Kidney epithelial cell (primary cell): Measurements from ENCODE around the gene TMEM88. TPM values are rescaled to one million over a fixed set of nuclear protein-coding genes. Genes with fewer than 3 reads are reported as not detected.
A peak's percentile ranks its signal among the peaks of the same experiment; 100 is the strongest.

ENCODE experiments used
- DNase-seq: peaks from one replicate; pipeline ENCODE4 v3.0.0-alpha.2; 2010; ENCODE audit warnings: low read depth
- H3K27me3 ChIP-seq: 2 replicates; pipeline ENCODE4 v1.6.0; 2011; ENCODE audit warnings: low read length; ENCODE audit not compliant: control insufficient read depth, insufficient read depth
- H3K36me3 ChIP-seq: 2 replicates; pipeline ENCODE4 v1.5.1; 2011; ENCODE audit warnings: low read length; ENCODE audit not compliant: control insufficient read depth, insufficient read depth
- H3K4me3 ChIP-seq: 2 replicates; pipeline ENCODE4 v1.5.1; 2011; ENCODE audit warnings: low read depth, mild to moderate bottlenecking, control low read depth, low read length
- total RNA-seq: library from RNA; depleted of rRNA; stranded (reverse); fragments of >200 nt; gene quantifications from 2 replicates; pipeline ENCODE4 v1.2.3, GENCODE V29; 2015
- TF ChIP-seq, protein P1 (sequence below): IDR thresholded peaks from 2 replicates; pipeline ENCODE4 v1.5.1; 2011; ENCODE audit warnings: mild to moderate bottlenecking, moderate library complexity, low read length, control low read depth, inconsistent platforms; ENCODE audit not compliant: insufficient read depth, poor library complexity, severe bottlenecking

Gene TMEM88
- total RNA-seq, 1 donor from 2014 or later: 4.3 TPM

DNA sequence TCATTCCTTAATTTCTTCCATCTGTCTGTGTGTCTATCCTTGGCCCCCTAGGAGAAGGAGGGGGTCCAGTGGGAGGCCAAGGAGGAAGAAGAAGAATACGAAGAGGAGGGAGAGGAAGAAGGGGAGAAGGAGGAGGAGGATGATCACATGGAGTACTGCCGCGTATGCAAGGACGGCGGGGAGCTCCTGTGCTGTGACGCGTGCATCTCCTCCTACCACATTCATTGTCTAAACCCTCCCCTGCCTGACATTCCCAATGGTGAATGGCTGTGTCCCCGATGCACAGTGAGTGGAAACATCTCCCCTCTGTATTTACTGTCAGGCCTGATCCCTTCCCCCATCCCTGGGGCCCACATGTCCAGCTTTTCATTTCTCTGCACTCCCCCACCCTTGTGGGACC, 40.0 kb downstream of the TMEM88 start:
- TF ChIP-seq, protein P1, sequence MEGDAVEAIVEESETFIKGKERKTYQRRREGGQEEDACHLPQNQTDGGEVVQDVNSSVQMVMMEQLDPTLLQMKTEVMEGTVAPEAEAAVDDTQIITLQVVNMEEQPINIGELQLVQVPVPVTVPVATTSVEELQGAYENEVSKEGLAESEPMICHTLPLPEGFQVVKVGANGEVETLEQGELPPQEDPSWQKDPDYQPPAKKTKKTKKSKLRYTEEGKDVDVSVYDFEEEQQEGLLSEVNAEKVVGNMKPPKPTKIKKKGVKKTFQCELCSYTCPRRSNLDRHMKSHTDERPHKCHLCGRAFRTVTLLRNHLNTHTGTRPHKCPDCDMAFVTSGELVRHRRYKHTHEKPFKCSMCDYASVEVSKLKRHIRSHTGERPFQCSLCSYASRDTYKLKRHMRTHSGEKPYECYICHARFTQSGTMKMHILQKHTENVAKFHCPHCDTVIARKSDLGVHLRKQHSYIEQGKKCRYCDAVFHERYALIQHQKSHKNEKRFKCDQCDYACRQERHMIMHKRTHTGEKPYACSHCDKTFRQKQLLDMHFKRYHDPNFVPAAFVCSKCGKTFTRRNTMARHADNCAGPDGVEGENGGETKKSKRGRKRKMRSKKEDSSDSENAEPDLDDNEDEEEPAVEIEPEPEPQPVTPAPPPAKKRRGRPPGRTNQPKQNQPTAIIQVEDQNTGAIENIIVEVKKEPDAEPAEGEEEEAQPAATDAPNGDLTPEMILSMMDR: no peak
- Histone ChIP-seq H3K4me3 (no peak overlapping the region), H3K27me3 (no peaks in the 10 kb centered on the region), H3K36me3 (peaks cover 10% of the 10 kb centered on the region)
- no peak for DNase-seq

DNA sequence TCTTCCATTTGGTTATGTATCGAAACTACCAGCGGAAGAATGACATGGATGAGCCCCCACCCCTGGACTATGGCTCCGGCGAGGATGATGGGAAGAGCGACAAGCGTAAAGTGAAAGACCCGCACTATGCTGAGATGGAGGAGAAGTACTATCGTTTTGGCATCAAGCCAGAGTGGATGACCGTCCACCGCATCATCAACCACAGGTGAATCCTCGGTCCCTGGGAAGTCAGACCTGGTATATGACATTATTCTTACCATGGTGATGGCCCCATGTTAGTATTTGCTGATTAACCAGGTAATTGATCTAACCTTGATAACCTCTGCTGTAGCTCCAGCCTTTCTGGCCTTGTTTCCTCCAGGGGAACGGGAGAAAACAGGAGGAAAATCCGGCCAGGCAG, 42.2 kb downstream of the TMEM88 start:
- H3K36me3 ChIP-seq: peaks cover 5% of the 10 kb centered on the region
- H3K27me3 ChIP-seq: no peaks in the 10 kb centered on the region
- DNase-seq: no peak
- H3K4me3 ChIP-seq: no peak overlapping the region
- TF ChIP-seq, protein P1: no peak

DNA sequence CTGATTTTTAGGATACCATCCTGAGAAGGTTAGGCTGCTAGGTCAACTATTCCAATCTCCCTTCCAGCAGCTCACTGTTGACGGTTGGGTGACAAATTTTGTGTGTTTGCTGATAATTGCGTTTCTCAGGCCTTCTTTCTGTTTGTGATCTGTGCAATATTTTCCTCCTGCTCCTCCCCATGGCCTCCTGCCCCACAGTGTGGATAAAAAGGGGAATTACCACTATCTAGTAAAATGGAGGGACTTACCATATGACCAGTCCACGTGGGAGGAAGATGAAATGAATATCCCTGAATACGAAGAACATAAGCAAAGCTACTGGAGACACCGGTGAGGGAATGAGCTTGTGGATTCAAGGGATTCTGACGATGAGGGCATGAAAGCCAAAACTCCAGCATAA, 42.9 kb downstream of the TMEM88 start:
- TF ChIP-seq, protein P1: peak; percentile 34

GRCh38 chr17:7903154-7904103, 48.6 kb downstream of the TMEM88 start:
- no peak for DNase-seq
- Histone ChIP-seq H3K4me3 (no peak overlapping the region), H3K36me3 (peaks cover 3% of the 10 kb centered on the region), H3K27me3 (no peaks in the 10 kb centered on the region)
- TF ChIP-seq, protein P1: no peak

More for the DNA sequence above, 42.9 kb downstream of the TMEM88 start:
- Histone ChIP-seq H3K27me3 (no peaks in the 10 kb centered on the region), H3K4me3 (no peak overlapping the region), H3K36me3 (peaks cover 5% of the 10 kb centered on the region)
- no peak for DNase-seq

Other genes starting within 250 kb of the TMEM88 start
- 43.0 and 45.7 TPM in 2 replicates for gene FXR2, start 240.2 kb upstream of the TMEM88 start, total RNA-seq
- 61.6 and 76.0 TPM in 2 replicates for gene SAT2, start 227.2 kb upstream of the TMEM88 start, total RNA-seq
- gene SHBG, start 224.9 kb upstream of the TMEM88 start, total RNA-seq: 0.79 TPM in 1 of 2 replicates, not detected in the other
- gene ATP1B2, start 204.1 kb upstream of the TMEM88 start, total RNA-seq: not detected in 2 replicates
- gene TP53, start 167.6 kb upstream of the TMEM88 start, total RNA-seq: 154 and 168 TPM in 2 replicates
- gene WRAP53, start 166.6 kb upstream of the TMEM88 start, total RNA-seq: 13.3 and 14.9 TPM in 2 replicates
- gene EFNB3, start 149.9 kb upstream of the TMEM88 start, total RNA-seq: 4.7 and 5.5 TPM in 2 replicates
- gene DNAH2, start 137.3 kb upstream of the TMEM88 start, total RNA-seq: 0.04 TPM in 1 of 2 replicates, not detected in the other
- 15.6 and 20.4 TPM in 2 replicates for gene KDM6B, start 20.8 kb upstream of the TMEM88 start, total RNA-seq
- gene NAA38, start 2.5 kb downstream of the TMEM88 start, total RNA-seq: 50.5 and 51.0 TPM in 2 replicates
- 5.3 and 7.4 TPM in 2 replicates for gene CYB5D1, start 2.9 kb downstream of the TMEM88 start, total RNA-seq
- 36.2 and 42.4 TPM in 2 replicates for gene CHD3, start 33.7 kb downstream of the TMEM88 start, total RNA-seq
- 1.5 and 3.9 TPM in 2 replicates for gene RNF227, start 61.2 kb downstream of the TMEM88 start, total RNA-seq
- 0.29 and 0.62 TPM in 2 replicates for gene KCNAB3, start 74.8 kb downstream of the TMEM88 start, total RNA-seq
- 45.5 and 51.6 TPM in 2 replicates for gene TRAPPC1, start 76.9 kb downstream of the TMEM88 start, total RNA-seq
- 19.2 and 20.1 TPM in 2 replicates for gene CNTROB, start 77.1 kb downstream of the TMEM88 start, total RNA-seq
- gene GUCY2D, start 147.5 kb downstream of the TMEM88 start, total RNA-seq: 0.07 TPM in 1 of 2 replicates, not detected in the other
- gene ALOX15B, start 184.0 kb downstream of the TMEM88 start, total RNA-seq: 0.29 TPM in 1 of 2 replicates, not detected in the other
- 0.08 and 1.2 TPM in 2 replicates for gene ALOX12B, start 232.7 kb downstream of the TMEM88 start, total RNA-seq